Motor neuron (in vitro differentiated cells): ENCODE measurements around the gene CBX4. TPM values are rescaled to one million over a fixed set of nuclear protein-coding genes. Genes with fewer than 3 reads are reported as not detected.

Source experiments
- ATAC-seq, 8 experiments: fragments of 200-7000 bp; cut with Tn5 transposase; replicated peaks in 6 of 8; 2 replicates each; pipeline ENCODE4 v1.8.0; 2021; ENCODE audit warnings: mild to moderate bottlenecking in 8 of 8, moderate library complexity in 8 of 8
- H3K27ac ChIP-seq, 2 donors: fragments of 250-450 bp; sonication (Bioruptor Pico); 2 replicates each; pipeline ENCODE4 v1.9.0; 2021; ENCODE audit warnings: antibody characterized with exemption in 2 of 2, mild to moderate bottlenecking in 2 of 2, moderate library complexity in 1 of 2
- H3K4me1 ChIP-seq, 2 donors: fragments of 250-450 bp; sonication (Bioruptor Pico); replicated peaks in 1 of 2; 2 replicates each; pipeline ENCODE4 v1.6.1; 2021; ENCODE audit warnings: antibody characterized with exemption in 2 of 2, mild to moderate bottlenecking in 2 of 2, moderate library complexity in 1 of 2
- H3K4me3 ChIP-seq, 5 donors: fragments of 250-450 bp; sonication (Bioruptor Pico); 2 replicates each; pipeline ENCODE4 v1.9.0; 2021; ENCODE audit warnings: antibody characterized with exemption in 5 of 5, mild to moderate bottlenecking in 5 of 5, moderate library complexity in 4 of 5
- WGBS, 10 experiments: fragments of 450-650 bp; shearing (Covaris generic); methylation state at CpG; one replicate each; pipeline ENCODE4 v1.0.0; 2022; 5-methylcytosine and 5-hydroxymethylcytosine counted together
- in situ Hi-C, 9 experiments: fragments of 400-800 bp; cut with MboI; loops; one replicate each; pipeline ENCODE4 v1.15.0; 2021; ENCODE audit warnings: low sequenced_read_pairs in 9 of 9, low pct_unique_long_range_greater_than_20kb in 2 of 9; ENCODE audit not compliant: unreplicated experiment in 9 of 9
- total RNA-seq, 8 experiments: library from RNA; unstranded; fragments of 300-600 nt; gene quantifications; 2 replicates each; pipeline versions ENCODE4 v1.2.3 to v1.2.4, GENCODE V29; 2022

The CBX4 gene
- total RNA-seq, 8 experiments from 2014 or later = 10.9 to 51.0 (median 33.0) TPM

DNA sequence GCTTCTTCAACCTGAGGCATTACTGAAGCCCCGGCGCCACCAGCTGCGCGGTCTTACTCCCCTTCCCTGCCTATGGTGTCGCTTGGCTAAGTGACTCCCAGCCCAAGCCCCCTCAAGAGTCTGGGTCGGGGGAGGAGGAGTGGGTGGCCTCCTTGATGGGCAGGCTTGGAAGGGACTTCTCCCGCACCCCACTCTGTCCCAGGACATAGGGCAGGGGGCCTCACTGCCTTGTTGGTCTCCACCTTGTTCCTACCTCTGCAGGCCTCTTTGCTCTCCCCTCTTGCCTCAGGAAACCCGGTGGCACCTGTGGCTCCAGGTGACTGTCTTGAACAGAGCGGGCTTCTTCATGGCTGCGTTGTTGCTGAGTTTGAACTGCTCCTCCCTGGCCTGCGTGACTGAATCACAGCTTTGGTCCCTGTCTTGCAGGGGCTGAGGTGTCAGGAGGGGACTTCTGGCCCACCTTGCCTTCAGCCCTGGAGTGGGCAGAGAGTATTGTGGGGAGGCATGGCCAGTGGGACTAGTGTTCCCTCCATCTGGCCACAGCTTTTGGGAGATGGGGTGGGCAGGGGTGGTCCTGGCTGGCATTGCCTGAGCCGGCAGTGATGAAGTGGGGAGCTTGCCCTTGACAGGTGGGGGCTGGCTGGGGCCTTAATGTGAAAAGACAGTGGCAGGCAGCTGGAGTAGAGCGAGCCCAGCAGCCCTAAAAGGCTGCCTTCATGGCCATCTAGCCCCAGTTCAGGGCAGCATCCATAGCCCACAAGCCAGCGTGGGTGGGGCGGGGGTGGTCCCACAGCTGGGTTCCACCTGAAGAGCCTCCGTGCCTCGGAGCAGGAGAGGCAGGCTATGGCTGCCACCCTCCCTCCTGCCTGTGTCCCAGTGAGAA is 54.0 kb downstream of the CBX4 start:
- peaks cover 8 to 15% of the 10 kb centered on the region in 2 donors for H3K4me1 ChIP-seq

GRCh38 chr17:79784353-79785016 is 54.8 kb downstream of the CBX4 start:
- ATAC-seq = peak in 3 of 8 experiments; percentile 8 to 12 (median 11)
- Histone ChIP-seq H3K4me1 (peaks cover 7 to 10% of the 10 kb centered on the region in 2 donors), H3K27ac (no peak overlapping the region), H3K4me3 (no peak overlapping the region)
- 90 to 100% (median 100%) methylated on average over 1 to 18 of the region's 31 CpGs; no CpG with 5 or more reads in 5 of the 10 experiments for WGBS, 10 experiments
- in situ Hi-C loops = no loop called here

More for the DNA sequence above, 54.0 kb downstream of the CBX4 start:
- in situ Hi-C loops = no loop called here
- no peak overlapping the region for H3K27ac ChIP-seq
- ATAC-seq = no peak
- WGBS, 10 experiments = 65 to 100% (median 87%) methylated on average over 1 to 4 of the region's 17 CpGs; no CpG with 5 or more reads in 6 of the 10 experiments
- no peak overlapping the region for H3K4me3 ChIP-seq

GRCh38 chr17:79783891-79784290 is 55.3 kb downstream of the CBX4 start:
- peak in 1 of 8 experiments; percentile 2 for ATAC-seq
- H3K27ac ChIP-seq = no peak overlapping the region
- peaks cover 1 to 7% of the 10 kb centered on the region in 2 donors for H3K4me1 ChIP-seq
- in situ Hi-C loops = no loop called here
- no peak overlapping the region for H3K4me3 ChIP-seq
- WGBS, 10 experiments = 100% methylated on average over 2 of the region's 18 CpGs; no CpG with 5 or more reads in 9 of the 10 experiments

Other genes starting within 250 kb of the CBX4 start
- 1 to 10 TPM in 6 of 8 experiments, under 1 TPM in 2; 0.49 to 7.7 (median 2.1) TPM for gene RBFOX3, start 228.4 kb downstream of the CBX4 start, total RNA-seq
- under 1 TPM in 5 of 8 experiments, not detected in 3; 0.11 to 0.73 (median 0.22) TPM for gene ENPP7, start 108.5 kb downstream of the CBX4 start, total RNA-seq
- gene CBX2, start 61.3 kb downstream of the CBX4 start, total RNA-seq = 10 to 100 TPM in 6 of 8 experiments, 1 to 10 TPM in 2; 3.1 to 42.7 (median 14.9) TPM
- gene CBX8, start 42.4 kb downstream of the CBX4 start, total RNA-seq = 10 to 100 TPM in 5 of 8 experiments, 1 to 10 TPM in 3; 4.4 to 16.4 (median 11.9) TPM
- gene TBC1D16, start 196.4 kb upstream of the CBX4 start, total RNA-seq = 10 to 100 TPM; 12.9 to 50.5 (median 33.4) TPM
- gene CCDC40, start 197.2 kb upstream of the CBX4 start, total RNA-seq = 10 to 100 TPM in 3 of 8 experiments, 1 to 10 TPM in 5; 2.3 to 23.0 (median 8.2) TPM